GM23248 (cell line): ENCODE results near the gene PHKA2.

ENCODE experiments used
- EZH2 ChIP-seq: fragments of 200-600 bp; sonication (generic); IDR thresholded peaks from 2 replicates; pipeline ENCODE4 v1.6.1; 2018; ENCODE audit warnings: antibody characterized with exemption, mild to moderate bottlenecking; ENCODE audit not compliant: insufficient read depth, poor library complexity, severe bottlenecking
- EZH2phosphoT487 ChIP-seq: fragments of 200-600 bp; sonication (generic); IDR thresholded peaks from 2 replicates; pipeline ENCODE4 v1.6.1; 2018; ENCODE audit warnings: antibody characterized with exemption, moderate library complexity, mild to moderate bottlenecking, low read depth; ENCODE audit not compliant: insufficient read depth

DNA sequence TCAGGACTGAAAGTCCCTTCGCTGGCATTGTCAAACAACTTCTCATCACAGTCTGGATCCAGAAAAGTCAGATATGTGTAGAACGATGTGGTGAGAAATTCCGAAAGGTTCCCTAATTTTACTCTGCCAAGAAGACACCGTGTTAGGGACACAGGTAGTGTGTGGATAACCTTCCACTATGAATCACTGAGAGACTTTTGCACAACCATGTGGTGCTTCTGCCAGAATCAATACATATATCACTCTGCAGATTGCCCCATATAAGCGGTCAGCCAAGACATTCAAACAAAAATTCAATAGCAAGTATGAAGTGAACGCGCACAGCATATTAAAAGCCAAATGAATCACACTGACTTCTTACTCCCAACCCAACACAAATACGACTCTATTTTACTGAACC lies 63.8 kb downstream of the PHKA2 start:
- TF ChIP-seq EZH2: no peak
- no peak for TF ChIP-seq EZH2phosphoT487
